ENCODE results near the gene YARS1. TPM values are rescaled to one million over a fixed set of nuclear protein-coding genes. Genes with fewer than 3 reads are reported as not detected.
A peak's percentile ranks its signal among the peaks of the same experiment; 100 is the strongest.

The YARS1 gene
- total RNA-seq, 1 donor from 2014 or later, result 219 TPM

DNA sequence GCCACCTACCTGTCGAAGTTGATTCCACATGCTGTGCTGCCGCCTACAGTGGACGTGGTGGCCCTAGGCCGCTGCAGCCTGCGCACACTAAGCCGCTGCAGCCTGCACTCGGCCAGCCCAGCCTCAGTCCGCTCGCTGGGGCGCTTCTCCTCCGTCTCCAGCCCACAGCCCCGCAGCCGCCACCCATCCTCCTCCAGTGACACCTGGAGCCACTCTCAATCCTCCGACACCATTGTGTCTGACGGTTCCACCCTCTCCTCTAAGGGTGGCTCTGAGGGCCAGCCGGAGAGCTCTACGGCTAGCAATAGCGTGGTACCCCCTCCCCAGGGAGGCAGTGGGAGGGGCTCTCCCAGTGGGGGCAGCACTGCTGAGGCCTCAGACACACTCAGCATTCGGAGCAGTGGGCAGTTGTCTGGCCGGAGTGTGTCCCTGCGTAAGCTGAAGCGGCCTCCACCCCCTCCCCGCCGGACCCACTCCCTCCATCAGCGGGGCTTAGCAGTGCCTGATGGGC, 46.9 kb downstream of the YARS1 start:
- TF ChIP-seq, protein P1, sequence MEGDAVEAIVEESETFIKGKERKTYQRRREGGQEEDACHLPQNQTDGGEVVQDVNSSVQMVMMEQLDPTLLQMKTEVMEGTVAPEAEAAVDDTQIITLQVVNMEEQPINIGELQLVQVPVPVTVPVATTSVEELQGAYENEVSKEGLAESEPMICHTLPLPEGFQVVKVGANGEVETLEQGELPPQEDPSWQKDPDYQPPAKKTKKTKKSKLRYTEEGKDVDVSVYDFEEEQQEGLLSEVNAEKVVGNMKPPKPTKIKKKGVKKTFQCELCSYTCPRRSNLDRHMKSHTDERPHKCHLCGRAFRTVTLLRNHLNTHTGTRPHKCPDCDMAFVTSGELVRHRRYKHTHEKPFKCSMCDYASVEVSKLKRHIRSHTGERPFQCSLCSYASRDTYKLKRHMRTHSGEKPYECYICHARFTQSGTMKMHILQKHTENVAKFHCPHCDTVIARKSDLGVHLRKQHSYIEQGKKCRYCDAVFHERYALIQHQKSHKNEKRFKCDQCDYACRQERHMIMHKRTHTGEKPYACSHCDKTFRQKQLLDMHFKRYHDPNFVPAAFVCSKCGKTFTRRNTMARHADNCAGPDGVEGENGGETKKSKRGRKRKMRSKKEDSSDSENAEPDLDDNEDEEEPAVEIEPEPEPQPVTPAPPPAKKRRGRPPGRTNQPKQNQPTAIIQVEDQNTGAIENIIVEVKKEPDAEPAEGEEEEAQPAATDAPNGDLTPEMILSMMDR (IDR thresholded peaks at IDR 0.05; ENCODE audit: insufficient read depth, low read depth, low read length), result no peak
- TF ChIP-seq EZH2 (IDR thresholded peaks at IDR 0.05; ENCODE audit: insufficient read depth, low read length), result no peak
- Mint-ChIP-seq H3K27ac (ENCODE audit: unreplicated experiment) (no peak overlapping the region), H3K36me3 (ENCODE audit: low read depth, unreplicated experiment) (peaks cover 16% of the 10 kb centered on the region), H3K4me3 (ENCODE audit: unreplicated experiment) (no peak overlapping the region), H3K4me1 (ENCODE audit: low read depth, unreplicated experiment) (peaks cover 54% of the 10 kb centered on the region), H3K27me3 (ENCODE audit: low read depth, unreplicated experiment) (no peaks in the 10 kb centered on the region), H3K9me3 (ENCODE audit: unreplicated experiment) (no peaks in the 10 kb centered on the region)
- Histone ChIP-seq H3K4me3 (ENCODE audit: insufficient read depth, low read depth, low read length) (no peak overlapping the region), H3K9me3 (ENCODE audit: insufficient read depth, low read depth, low read length) (no peaks in the 10 kb centered on the region), H3K36me3 (ENCODE audit: insufficient read depth, low read length) (peaks cover 10% of the 10 kb centered on the region), H3K4me2 (ENCODE audit: low read length) (no peak overlapping the region), H3K4me1 (ENCODE audit: insufficient read depth, low read length) (peaks cover 26% of the 10 kb centered on the region), H4K20me1 (ENCODE audit: insufficient read depth, low read length) (peaks cover 32% of the 10 kb centered on the region), H3K27ac (ENCODE audit: low read depth, low read length) (no peak overlapping the region), H3K9ac (ENCODE audit: low read length) (no peak overlapping the region), H3K79me2 (ENCODE audit: insufficient read depth, low read length) (peaks cover 20% of the 10 kb centered on the region), H3K27me3 (ENCODE audit: insufficient read depth, low read length) (no peaks in the 10 kb centered on the region), H2AFZ (ENCODE audit: low read depth, low read length) (no peak overlapping the region)
- no peak for DNase-seq (ENCODE audit: low read depth)
- FAIRE-seq, result no peak

DNA sequence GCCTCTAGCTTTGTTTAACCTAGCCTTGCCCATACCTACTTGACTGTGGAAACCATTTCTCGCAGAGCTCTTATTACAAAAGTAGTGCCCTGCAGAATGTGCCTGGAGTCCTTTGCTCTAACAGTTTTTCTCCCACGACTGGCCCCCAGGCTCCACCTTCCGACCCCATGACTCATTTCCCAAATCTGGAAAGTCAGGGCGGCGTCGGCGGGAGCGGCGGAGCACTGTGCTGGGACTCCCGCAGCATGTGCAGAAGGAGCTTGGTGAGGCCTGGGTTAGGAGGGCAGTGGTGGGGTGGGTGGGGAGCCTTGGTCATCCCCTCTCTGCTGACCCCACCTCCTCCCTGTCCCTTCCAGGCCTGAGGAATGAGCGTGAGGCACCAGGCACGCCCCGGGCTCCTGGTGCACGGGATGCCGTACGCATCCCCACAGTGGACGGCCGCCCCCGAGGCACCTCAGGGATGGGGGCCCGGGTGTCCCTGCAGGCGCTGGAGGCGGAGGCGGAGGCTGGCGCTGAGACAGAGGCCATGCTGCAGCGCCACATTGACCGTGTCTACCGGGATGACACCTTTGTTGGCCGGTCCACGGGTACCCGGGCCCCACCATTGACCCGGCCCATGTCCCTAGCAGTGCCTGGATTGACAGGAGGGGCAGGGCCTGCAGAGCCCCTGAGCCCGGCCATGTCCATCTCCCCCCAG, 47.5 kb downstream of the YARS1 start:
- peak; percentile 37 for DNase-seq (ENCODE audit: low read depth)
- peaks cover 23% of the 10 kb centered on the region for H3K4me1 ChIP-seq (ENCODE audit: insufficient read depth, low read length)
- no peak overlapping the region for H3K4me3 ChIP-seq (ENCODE audit: insufficient read depth, low read depth, low read length)

More for the DNA sequence above, 47.5 kb downstream of the YARS1 start:
- peaks cover 5% of the 10 kb centered on the region for H3K36me3 ChIP-seq (ENCODE audit: insufficient read depth, low read length)
- no peaks in the 10 kb centered on the region for H3K9me3 ChIP-seq (ENCODE audit: insufficient read depth, low read depth, low read length)
- H3K27me3 ChIP-seq (ENCODE audit: insufficient read depth, low read length), result no peaks in the 10 kb centered on the region
- no peak for FAIRE-seq
- Mint-ChIP-seq H3K9me3 (ENCODE audit: unreplicated experiment) (no peaks in the 10 kb centered on the region), H3K4me1 (ENCODE audit: low read depth, unreplicated experiment) (peaks cover 53% of the 10 kb centered on the region), H3K27ac (ENCODE audit: unreplicated experiment) (no peak overlapping the region), H3K36me3 (ENCODE audit: low read depth, unreplicated experiment) (peaks cover 18% of the 10 kb centered on the region), H3K4me3 (ENCODE audit: unreplicated experiment) (no peak overlapping the region), H3K27me3 (ENCODE audit: low read depth, unreplicated experiment) (no peaks in the 10 kb centered on the region)
- no peak overlapping the region for H3K9ac ChIP-seq (ENCODE audit: low read length)
- H3K79me2 ChIP-seq (ENCODE audit: insufficient read depth, low read length), result peaks cover 26% of the 10 kb centered on the region
- peaks cover 29% of the 10 kb centered on the region for H4K20me1 ChIP-seq (ENCODE audit: insufficient read depth, low read length)
- no peak overlapping the region for H3K4me2 ChIP-seq (ENCODE audit: low read length)
- no peak overlapping the region for H3K27ac ChIP-seq (ENCODE audit: low read depth, low read length)
- TF ChIP-seq, protein P1 (IDR thresholded peaks at IDR 0.05; ENCODE audit: insufficient read depth, low read depth, low read length), result no peak
- no peak for TF ChIP-seq EZH2 (IDR thresholded peaks at IDR 0.05; ENCODE audit: insufficient read depth, low read length)
- H2AFZ ChIP-seq (ENCODE audit: low read depth, low read length), result no peak overlapping the region

Data from astrocyte (in vitro differentiated cells and primary cell).